GM04504 (cell line): Measurements from ENCODE around the gene SH3GL1.
"Not testable (repeated sequence)": the region's sequence is repeated elsewhere in the genome, so short reads cannot be mapped to it uniquely, and the experiment has no call there.

ENCODE experiments used
- DNase-seq: peaks from one replicate; pipeline ENCODE4 v3.0.0-alpha.2; 2012; ENCODE audit warnings: low read depth

SH3GL1 gene

GRCh38 chr19:4362831-4363545 is 37.4 kb downstream of the SH3GL1 start:
- no peak for DNase-seq

DNA sequence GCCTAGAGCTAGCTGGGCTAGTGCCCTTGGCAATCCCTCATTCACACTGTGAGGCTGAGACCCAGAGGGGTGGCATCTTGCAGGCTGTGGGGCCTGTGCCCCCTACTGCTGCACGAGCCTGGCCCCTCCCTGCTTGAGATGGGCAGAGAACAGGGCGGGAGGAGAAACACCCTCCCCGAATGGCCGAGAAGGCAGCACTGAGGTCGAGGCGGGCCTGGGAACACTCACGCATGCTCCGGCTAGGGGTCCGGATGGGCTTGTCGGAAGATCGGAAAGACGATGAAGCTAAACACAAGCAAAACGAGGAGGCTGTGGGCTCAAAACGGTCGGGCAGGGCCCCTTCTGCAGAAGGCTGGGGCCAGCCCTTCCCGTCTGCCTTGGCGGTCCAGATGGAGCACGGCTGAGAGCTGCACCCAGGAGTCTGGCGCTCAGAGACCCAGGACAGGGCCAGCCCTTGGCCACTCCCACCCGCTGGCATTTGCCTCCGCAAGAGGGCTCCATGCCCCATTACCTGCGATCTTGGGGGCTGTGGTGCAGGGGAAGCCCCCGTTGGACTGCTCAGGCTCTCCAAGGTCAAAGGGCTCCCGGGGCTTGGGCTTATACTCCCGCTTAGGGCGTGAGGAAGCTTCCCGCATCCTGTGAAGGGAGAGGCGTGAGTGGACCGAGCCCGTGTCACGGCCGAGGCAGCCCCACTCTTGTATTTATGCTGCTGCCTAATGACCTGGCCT is 38.1 kb downstream of the SH3GL1 start:
- DNase-seq, result no peak

DNA sequence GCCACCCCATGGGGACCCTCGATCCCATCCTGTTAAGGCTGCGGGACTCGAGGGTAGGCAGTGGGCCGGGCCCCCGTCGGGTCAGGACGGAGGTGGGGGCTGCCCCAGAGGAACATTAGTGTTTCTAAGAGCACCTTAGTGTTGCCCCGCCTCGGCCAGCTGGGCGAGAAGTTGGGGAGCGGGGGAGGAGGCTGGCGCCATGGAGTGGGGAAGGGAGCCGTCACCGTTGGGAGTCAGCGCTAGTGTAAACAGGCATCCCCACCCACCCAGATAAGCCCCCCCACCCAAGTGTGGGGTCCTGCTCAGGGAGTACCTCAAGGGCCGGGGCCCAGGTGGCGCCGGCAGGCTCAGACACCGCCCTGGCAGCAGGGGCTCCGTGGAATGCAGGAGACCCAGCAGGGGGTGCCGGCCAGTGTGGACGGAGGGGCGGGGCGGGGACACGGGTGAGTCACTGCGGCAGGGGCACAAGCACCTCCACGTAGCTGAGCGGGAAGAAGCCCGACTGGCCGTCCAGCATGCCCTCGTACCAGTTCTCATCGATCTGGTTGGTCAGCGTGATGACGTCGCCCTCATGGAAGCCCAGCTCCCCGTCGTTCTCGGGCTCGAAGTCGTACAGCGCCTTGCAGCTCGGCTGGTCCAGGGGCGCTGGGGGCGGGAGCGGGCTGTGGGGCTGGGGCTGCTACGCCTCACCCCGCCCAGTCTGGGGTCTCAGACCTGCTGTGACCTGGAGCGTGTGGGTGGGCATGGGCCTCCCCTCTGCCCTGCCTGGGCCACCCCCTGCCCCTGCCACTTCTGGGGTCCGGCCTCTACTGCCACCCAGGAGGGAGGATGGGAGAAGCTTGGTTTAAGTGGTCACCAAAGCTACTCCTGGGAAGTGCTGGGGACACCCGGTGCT is 38.9 kb downstream of the SH3GL1 start:
- DNase-seq, result no peak

DNA sequence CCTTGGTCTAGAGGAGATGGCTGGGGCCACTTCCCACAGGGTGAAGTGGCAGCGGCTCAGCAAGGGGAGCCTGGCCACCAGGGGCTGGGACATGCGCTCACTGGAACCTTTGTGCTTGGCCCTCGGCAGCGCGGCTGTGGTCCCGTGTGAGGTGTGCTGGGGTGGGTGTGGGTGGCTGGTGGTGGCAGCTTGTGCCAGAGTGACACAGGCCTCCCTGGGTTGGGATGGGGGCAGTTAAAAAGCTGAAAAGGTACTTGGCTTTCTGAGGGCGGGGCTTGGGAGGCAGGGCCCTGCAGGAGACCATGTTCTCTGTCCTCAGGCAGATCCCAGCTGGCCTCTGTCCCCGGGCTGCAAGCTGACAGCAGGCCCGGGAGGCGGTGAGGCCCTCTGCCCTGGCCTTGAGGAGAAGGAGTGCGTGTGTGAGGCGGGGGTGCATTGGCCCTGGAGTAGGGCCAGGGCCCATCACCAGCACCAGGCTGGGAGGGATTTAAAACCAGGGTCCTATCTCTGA is 39.7 kb downstream of the SH3GL1 start:
- no peak for DNase-seq

- DNase-seq, result no peak
These were observed 40.2 kb downstream of the SH3GL1 start for GRCh38 chr19:4360081-4360569.

DNA sequence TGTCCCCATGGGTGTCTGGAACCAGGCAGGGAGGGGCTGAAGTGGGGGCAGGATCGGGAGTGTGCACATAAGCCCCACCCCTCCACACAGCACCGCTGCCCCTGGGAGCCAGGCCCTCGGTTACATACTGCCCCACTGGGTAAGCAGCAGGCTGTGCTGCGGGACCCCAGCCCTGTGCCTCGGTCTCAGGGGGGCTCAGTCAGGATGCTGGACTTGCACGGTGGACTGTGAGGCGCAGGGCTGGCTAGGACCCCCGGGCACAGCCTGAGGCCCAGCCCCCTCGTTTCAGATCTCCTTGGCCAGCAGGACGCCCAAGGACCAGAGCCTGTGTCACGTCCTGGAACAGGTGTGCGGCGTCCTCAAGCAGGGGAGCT is 40.7 kb downstream of the SH3GL1 start:
- DNase-seq, result no peak

- no peak for DNase-seq
These were observed 41.4 kb downstream of the SH3GL1 start for GRCh38 chr19:4358709-4359626.

- no peak for DNase-seq
These were observed 42.4 kb downstream of the SH3GL1 start for GRCh38 chr19:4357921-4358326.

DNA sequence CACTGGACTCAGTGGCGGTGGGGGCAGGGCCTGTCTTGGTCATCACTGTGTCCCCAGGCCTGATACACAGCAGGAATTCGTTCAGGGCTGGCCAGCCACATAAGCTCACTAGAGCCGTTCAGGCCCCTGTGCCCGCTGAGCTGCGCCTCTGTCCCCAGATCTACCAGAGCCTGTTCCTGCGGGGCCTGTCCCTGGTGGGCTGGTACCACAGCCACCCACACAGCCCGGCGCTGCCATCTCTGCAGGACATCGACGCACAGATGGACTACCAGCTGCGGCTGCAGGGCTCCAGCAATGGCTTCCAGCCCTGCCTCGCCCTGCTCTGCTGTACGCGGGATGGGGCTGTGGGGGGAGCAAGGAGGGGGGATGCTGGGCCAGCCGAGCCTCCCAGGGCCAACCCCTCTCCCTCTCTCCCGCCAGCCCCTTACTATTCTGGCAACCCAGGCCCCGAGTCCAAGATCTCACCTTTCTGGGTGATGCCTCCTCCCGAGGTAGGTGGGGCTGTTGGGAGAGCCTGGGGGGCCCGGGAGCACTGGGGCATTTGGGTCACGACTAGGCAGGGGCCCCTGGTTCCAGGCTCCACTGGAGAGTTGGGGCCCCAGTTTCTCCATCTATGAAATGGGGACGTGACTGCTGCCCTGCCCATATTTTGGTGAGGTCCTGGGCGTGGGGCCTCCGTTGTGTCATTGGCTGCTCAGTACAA is 43.1 kb downstream of the SH3GL1 start:
- no peak for DNase-seq

DNA sequence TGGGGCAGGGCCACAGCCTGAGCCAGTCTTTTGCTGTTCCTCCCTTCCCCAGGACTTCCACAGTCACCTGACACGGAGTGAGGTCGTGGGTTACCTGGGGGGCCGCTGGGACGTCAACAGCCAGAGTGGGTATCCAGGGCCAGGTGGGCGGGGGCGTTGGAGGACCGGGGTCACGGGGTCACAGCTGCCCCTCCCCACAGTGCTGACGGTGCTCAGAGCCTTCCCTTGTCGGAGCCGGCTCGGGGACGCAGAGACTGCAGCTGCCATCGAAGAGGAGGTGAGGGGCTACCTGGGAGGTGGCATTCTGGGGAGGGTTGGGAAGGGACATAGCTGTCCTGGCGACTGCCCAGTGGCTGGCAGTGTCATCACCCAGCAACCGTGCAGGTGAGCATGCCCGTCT is 45.5 kb downstream of the SH3GL1 start:
- no peak for DNase-seq

DNA sequence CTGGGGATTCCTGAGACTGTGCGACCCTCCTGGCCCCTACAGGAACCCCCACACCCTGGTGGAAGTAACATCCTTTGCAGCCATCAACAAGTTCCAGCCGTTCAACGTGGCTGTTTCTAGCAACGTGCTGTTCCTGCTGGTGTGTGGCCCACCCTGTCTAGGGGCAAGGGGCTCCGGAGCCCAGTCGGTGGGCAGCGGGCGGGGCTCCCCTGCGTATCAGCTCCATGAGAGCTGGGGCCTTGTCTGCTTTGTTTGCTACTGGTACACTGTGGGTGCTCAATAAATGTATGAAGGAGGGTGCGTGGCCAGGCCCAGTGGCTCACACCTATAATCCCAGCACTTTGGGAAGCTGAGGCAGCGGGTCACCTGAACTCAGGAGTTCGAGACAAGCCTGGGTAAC is 46.1 kb downstream of the SH3GL1 start:
- DNase-seq, result no peak

DNA sequence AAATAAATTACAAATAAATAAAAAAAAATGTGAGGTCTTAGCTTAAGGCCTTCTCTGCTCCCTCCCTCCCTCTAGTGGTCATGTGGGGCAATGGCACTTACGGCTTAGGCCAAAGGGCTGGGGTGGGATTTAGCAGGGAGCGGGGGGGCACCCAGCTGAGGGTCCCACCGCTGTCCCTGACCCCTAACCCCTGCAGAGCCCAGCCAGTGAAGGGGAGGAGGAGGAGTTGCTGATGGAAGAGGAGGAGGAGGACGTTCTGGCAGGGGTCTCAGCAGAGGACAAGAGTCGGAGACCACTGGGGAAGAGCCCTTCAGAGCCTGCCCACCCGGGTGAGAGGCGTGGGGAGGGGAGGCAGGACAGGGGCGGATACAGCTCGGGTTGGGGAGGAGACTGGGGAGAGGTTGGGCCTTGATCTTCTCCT is 47.6 kb downstream of the SH3GL1 start:
- no peak for DNase-seq

GRCh38 chr19:4350726-4351125 is 49.6 kb downstream of the SH3GL1 start:
- DNase-seq, result no peak

GRCh38 chr19:4350111-4350510 is 50.2 kb downstream of the SH3GL1 start:
- DNase-seq, result no peak

- DNase-seq, result not testable (repeated sequence)
These were observed 51.1 kb downstream of the SH3GL1 start for GRCh38 chr19:4349225-4349624.

DNA sequence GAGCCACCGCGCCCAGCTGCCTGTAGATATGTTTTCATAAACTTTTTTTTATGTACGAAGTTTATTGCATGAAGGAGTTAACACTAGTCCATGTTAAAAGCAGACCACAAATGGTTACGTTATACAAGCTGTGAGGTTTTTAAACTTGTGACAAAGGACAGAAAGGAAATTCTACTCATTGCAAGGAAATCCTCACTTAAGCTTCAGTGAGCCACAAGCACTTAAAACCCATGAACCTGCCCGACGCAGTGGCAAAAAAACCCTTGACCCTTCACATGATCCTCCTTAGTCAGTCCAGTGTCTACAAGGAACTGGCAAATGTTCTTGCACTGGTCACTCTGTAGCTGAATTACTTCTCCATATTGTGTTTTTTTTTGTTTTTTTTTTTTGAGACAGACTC is 52.8 kb downstream of the SH3GL1 start:
- DNase-seq, result no peak

DNA sequence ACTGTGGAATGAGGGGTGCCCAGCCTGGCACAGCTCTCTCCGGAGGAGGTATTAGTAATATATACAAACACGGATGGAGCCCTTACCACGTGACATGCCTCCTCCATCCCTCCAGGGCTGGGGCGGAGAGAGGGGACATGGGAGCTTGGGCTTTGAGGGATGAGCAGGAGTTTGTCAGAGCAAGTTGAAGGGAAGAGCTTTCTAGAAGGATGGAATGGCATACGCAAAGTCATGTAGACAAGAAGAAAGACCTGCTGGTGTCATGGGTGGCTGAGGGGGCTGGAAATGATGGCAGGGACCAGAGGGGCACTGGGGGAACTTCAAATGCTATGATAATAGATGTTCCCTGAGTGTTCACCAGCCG is 54.3 kb downstream of the SH3GL1 start:
- DNase-seq, result no peak

- DNase-seq, result no peak
These were observed 54.9 kb downstream of the SH3GL1 start for GRCh38 chr19:4345342-4346019.

GRCh38 chr19:4343370-4344307 is 56.7 kb downstream of the SH3GL1 start, which contains the start of gene MPND:
MPND (plus strand) TSS chr19:4343562; CDS start chr19:4343594, 32 bp downstream.
- DNase-seq, result peak; percentile 56
